Left lung (tissue), 10 donors: Measurements from ENCODE around the gene HOXA4. TPM values are rescaled to one million over a fixed set of nuclear protein-coding genes. Genes with fewer than 3 reads are reported as not detected.

Source experiments
- ATAC-seq: fragments of 200-7000 bp; cut with Tn5 transposase; one replicate; pipeline ENCODE4 v1.9.1; 2020; ENCODE audit warnings: moderate library complexity
- DNase-seq, 4 donors: peaks; one replicate each; pipeline ENCODE4 v3.0.0-alpha.2; 2013 to 2020
- H3K27ac ChIP-seq, 2 donors: fragments of 200-600 bp; sonication (generic) in 1 of 2; one replicate each; pipeline versions ENCODE4 v1.5.0 to v1.8.0; 2020 to 2021
- H3K27me3 ChIP-seq, 2 donors: fragments of 200-600 bp; sonication (generic) in 1 of 2; one replicate each; pipeline versions ENCODE4 v1.5.0 to v1.8.0; 2020 to 2021
- H3K36me3 ChIP-seq, 2 donors: fragments of 200-600 bp; sonication (generic) in 1 of 2; one replicate each; pipeline versions ENCODE4 v1.5.0 to v1.8.0; 2020 to 2021
- H3K4me1 ChIP-seq, 2 donors: fragments of 200-600 bp; one replicate each; pipeline ENCODE4 v1.8.0; 2021
- H3K4me3 ChIP-seq, 2 donors: fragments of 200-600 bp; sonication (generic) in 1 of 2; one replicate each; pipeline versions ENCODE4 v1.5.0 to v1.8.0; 2020 to 2021; ENCODE audit warnings: mild to moderate bottlenecking in 1 of 2
- H3K9me3 ChIP-seq, 2 donors: fragments of 200-600 bp; sonication (generic) in 1 of 2; one replicate each; pipeline versions ENCODE4 v1.5.0 to v1.8.0; 2020 to 2021
- CTCF ChIP-seq, 2 donors: fragments of 200-600 bp; sonication (generic) in 1 of 2; IDR thresholded peaks; one replicate each; pipeline versions ENCODE4 v1.5.0 to v1.8.0; 2021; ENCODE audit warnings: antibody characterized with exemption in 2 of 2
- intact Hi-C, 2 donors: fragments of 100-400 bp; cut with DNase I; formaldehyde crosslinking; loops; one replicate each; pipeline versions ENCODE4 v1.11.2 to v1.14.2; 2022
- polyA plus RNA-seq, 6 donors: library from polyadenylated mRNA; unstranded; fragments of 120-200 nt; gene quantifications; one replicate each; pipeline ENCODE4 v1.2.1, GENCODE V29; 2013; ENCODE audit not compliant: insufficient read length in 6 of 6
- total RNA-seq, 2 donors: library from RNA; stranded (reverse); fragmentation: NEBNext Ultra II Directional; extraction: Animal tissue kit (Norgen Biotek cat#: 25700); gene quantifications; one replicate each; pipeline ENCODE4 v1.2.1, GENCODE V29; 2021
- donor health status: DM: no; HTN: yes; CAD: no.
- donor health status: DM: no; HTN: no; CAD: no.

HOXA4 gene
- total and polyA plus RNA-seq, 8 donors = 3.4 to 35.8 (median 34.1) TPM

GRCh38 chr7:27103489-27104226 lies 26.9 kb downstream of the HOXA4 start:
- TF ChIP-seq CTCF (IDR thresholded peaks at IDR 0.05) = no peak
- H3K27ac ChIP-seq = peak overlapping the region; percentile 70 to 90
- ATAC-seq (no peak), DNase-seq (peak in 2 of 4 donors; percentile 49 to 77)
- peaks cover 0 to 6% of the 10 kb centered on the region in 2 donors for H3K36me3 ChIP-seq
- intact Hi-C loops = no loop called here
- H3K9me3 ChIP-seq = no peaks in the 10 kb centered on the region
- H3K27me3 ChIP-seq = peaks cover 32 to 100% of the 10 kb centered on the region in 2 donors
- peak overlapping the region in 1 of 2 donors; percentile 33 for H3K4me3 ChIP-seq
- peaks cover 14 to 42% of the 10 kb centered on the region in 2 donors for H3K4me1 ChIP-seq

- DNase-seq (peak in 2 of 4 donors; percentile 83 to 86), ATAC-seq (peak; percentile 16)
- intact Hi-C loops = no loop called here
- no peaks in the 10 kb centered on the region for H3K9me3 ChIP-seq
- H3K4me1 ChIP-seq = peaks cover 14 to 51% of the 10 kb centered on the region in 2 donors
- H3K27me3 ChIP-seq = peaks cover 35 to 100% of the 10 kb centered on the region in 2 donors
- peak within 1 kb of the TSS; percentile 70 to 90 for H3K27ac ChIP-seq
- H3K4me3 ChIP-seq = peak within 1 kb of the TSS; percentile 24 to 33
- TF ChIP-seq CTCF (IDR thresholded peaks at IDR 0.05) = no peak
- peaks cover 0 to 6% of the 10 kb centered on the region in 2 donors for H3K36me3 ChIP-seq
Measured at GRCh38 chr7:27102581-27103442, 27.7 kb downstream of the HOXA4 start, which contains the start of gene HOXA2. Gene HOXA2, minus strand, starts transcription at chr7:27102683. Its CDS starts 183 bp downstream, at chr7:27102500.

- Histone ChIP-seq H3K27ac (peak overlapping the region; percentile 70 to 90), H3K4me1 (peaks cover 14 to 58% of the 10 kb centered on the region in 2 donors), H3K4me3 (peak overlapping the region; percentile 24 to 33), H3K9me3 (no peaks in the 10 kb centered on the region), H3K36me3 (peaks cover 0 to 6% of the 10 kb centered on the region in 2 donors), H3K27me3 (peaks cover 35 to 100% of the 10 kb centered on the region in 2 donors)
- no peak for TF ChIP-seq CTCF (IDR thresholded peaks at IDR 0.05)
- intact Hi-C loops = no loop called here
- DNase-seq (peak in 1 of 4 donors; percentile 80), ATAC-seq (no peak)
Measured at GRCh38 chr7:27101957-27102580, 28.5 kb downstream of the HOXA4 start.

- no peak for ATAC-seq
- H3K9me3 ChIP-seq = no peaks in the 10 kb centered on the region
- H3K36me3 ChIP-seq = peaks cover 0 to 6% of the 10 kb centered on the region in 2 donors
- TF ChIP-seq CTCF (IDR thresholded peaks at IDR 0.05) = no peak
- peak overlapping the region; percentile 24 to 33 for H3K4me3 ChIP-seq
- intact Hi-C loops = no loop called here
- H3K27ac ChIP-seq = peak overlapping the region; percentile 70 to 90
- peaks cover 30 to 100% of the 10 kb centered on the region in 2 donors for H3K27me3 ChIP-seq
- DNase-seq = peak in 2 of 4 donors; percentile 88 to 90
- H3K4me1 ChIP-seq = peaks cover 8 to 59% of the 10 kb centered on the region in 2 donors
Measured at GRCh38 chr7:27101171-27101956, 29.2 kb downstream of the HOXA4 start.
